SW480 (cell line): ENCODE results near the gene RBM44.

ENCODE experiments used
- DNase-seq: peaks from one replicate; pipeline ENCODE4 v3.0.0-alpha.2; 2016; ENCODE audit warnings: low spot score

RBM44 gene

DNA sequence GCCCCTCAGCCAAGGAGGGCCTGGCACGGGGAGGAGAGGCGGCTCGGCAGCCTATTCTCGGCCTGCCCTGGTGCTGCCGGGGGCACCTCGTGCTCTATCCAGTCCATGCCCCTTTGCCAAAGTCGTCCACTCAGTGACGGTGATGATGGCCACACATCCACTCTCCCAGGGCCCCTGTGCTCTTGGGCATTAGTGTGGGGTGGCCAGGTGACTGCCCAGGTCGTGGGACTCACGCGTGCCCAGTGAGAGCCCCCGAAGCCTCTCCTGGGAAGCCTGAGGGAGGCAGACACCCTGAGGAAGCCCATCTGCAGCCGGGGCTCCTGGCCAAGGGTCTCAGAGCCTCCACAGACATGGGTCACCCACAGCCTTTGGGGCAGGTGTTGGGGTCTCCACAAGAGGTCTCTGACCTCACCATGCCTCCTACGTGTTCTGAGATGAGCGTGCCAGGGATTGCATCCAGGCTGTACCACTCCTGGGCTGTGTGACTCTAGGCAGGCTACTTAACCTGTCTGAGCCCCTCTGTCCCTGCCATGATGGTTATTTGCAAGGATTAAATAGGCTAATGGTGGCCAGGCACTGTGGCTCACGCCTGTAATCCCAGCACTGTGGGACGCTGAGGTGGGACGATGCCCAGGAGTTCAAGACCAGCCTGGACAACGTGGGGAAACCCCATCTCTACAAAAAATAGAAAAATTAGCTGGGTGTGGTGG is 73.8 kb downstream of the RBM44 start:
- no peak for DNase-seq

DNA sequence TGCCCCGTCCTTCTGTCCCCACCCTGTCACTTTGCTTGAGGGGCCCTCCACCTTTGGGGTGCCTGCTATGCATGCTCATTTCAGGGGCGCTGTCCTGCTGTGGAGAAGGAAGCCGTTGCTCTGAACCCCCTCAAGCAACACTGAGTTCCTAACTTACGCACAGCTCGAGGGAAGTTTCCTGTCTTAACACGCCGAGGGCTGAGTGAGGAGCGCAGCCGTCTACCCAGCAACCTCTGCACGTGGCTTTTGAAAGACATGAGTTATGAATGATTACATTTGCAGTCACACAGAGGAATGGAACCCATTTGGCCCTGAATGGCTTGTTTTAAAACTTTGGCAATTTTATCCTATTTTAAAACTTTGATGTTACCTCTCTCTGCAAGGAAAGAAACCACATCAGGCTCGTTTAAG is 74.8 kb downstream of the RBM44 start:
- no peak for DNase-seq

DNA sequence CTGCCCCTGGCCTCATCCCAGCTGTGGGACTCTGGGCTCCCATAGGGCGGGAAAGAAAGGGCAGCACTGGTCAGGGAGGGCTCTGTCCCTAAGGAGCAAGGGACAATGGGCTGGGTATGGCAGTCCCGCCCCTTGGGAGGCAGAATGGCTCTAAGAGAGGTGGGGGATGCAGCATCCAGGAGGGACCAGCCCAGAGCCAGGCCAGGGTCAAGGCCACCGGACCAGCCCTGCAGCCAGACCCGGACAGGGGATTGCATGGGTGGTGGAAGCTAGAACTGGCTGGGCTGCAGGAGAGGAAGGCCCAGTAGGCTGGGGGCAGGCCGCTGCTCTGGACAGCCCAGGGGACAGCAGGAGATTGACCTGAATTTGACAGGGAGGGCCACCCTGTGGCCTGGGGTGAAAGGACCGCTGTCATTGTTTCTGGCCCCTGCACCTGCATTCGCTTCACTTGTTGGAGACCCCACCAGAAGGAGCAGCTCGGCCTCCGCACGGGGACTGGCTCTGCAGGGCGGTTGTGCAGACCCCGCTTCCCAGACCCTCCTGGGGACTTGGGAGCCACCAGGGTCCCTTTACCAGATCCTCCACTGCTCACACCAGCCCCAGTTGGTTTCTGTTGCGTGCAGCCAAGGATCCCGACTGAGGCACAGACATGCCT is 75.4 kb downstream of the RBM44 start:
- no peak for DNase-seq

DNA sequence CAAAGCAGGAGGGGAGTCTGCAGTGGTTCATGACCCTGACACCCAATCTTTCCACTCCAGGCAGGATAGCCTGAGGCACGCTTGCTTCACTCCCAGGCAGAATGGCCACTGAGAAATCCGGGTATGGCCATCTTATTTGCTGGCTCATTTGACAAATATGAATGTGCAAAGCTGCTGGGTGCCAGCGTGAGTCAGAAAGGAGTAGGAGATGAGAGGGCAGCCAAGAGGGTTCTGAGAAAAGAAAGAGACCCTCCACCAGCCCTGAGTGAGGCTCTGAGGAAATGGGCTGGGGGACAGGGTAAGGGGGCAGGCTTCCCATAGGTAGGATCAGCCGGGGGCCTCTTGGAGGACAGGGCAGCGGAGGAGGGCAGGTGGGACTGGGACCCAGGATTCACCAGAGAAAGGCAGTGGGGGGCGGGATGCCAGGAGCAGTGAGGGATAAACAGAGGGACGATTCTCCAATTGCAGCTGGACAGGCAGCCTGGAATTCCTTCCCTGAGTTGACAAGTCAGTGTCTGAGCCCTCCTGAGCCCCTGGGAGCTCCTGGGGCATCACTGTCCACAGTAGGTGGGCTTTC is 76.1 kb downstream of the RBM44 start:
- DNase-seq, result no peak

DNA sequence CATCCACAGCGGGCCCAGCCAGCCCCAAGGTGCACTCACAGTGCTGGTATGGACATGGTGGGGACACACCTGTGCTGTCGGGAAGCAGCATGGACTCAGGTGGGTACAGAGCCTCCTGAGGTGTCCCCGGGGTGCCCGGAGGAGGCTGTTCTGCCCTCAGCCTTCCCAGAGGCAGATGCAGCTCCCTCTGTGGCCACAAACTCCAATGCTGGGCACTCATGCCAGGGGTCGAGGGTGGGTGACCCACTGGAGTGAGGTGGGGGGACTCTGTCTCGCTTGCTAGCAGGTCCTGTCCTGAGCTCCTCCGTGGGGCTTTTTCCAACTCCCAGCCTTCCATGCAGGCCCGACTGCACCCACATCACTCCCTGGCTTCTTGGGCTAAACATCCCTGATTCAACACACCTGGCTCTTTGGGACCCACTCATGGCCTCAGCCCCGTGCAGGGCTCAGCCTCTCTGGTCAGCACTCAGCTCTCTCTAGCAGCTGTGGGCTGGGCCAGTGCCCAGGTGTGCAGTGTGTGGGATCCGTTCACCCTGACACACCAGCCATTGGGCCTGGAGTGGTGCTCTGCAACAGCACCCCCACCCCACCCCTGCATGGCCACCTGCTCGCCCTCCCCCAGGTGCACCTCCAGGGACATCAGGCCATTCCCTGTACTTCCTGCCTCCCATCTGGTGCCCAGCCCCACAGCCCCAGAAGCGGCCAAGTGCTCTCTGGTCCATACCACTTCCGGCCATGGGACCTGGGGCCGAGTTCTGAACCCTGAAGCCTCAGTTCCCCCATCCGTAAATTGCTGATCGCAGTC is 76.9 kb downstream of the RBM44 start:
- no peak for DNase-seq

DNA sequence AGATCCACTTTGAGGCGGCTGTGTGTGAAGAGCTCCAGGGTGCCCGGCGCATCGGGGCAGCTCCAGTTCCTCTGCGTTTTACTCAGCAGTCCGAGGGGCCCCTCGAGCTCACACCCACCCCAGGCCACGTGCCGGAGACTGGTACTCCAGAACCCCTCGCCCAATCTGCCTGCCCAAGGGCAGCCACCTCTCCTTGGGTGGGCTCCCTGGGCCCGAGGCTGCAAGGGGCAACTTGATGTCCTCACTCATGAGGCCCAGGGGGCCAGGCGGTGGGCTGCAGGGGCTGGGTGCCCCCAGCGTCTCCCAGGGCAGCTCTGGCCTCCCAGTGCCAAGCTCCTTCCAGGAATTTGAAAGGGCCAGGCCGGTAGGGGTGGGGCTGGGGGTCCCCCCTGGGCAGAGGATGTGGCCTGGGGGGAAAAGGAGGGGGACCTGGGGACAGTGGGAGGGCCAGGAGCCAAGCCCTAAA is 77.5 kb downstream of the RBM44 start:
- DNase-seq, result no peak

DNA sequence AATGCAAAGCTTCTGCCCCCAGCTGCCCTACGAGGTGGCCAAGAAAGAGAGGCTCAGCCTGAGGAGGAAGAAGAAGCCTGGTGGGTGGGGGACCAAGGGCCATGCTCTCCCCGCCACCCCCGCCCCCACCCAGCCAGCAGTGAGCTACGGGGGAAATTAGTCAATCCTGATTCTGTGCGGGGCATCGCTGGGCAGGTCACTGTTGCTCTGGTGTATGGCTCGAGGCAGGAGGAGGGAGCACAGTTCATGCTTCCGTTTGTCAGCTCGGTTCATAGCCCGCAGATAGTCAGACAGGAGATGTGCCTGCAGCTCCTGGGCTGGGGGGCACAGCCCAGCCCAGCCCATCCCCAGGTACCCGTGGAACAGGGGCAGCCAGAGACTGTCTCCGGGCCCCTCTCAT is 78.0 kb downstream of the RBM44 start:
- no peak for DNase-seq

DNA sequence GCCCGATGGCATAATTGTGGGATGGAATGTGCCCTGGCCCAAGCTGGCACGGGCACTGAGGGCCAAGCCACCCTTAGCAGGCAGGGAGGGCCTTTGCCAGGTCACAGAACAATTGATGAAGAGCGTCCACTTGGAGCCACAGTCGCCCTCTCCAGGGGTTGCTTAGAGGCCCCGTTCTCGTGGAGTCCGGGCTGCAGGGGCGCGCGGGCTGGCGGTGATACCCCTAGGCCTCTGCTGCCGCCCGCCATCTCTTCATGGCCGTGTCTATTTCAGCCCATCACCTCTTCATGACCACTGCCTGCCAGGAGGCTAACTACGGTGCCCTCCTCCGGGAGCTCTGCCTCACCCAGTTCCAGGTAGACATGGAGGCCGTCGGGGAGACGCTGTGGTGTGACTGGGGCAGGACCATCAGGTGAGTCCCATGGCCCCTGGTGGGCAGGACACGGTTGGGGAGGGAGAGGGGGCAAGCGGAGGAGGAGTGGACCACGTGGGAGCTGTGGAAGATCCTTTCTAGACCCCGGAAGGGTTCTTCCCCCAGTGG is 78.4 kb downstream of the RBM44 start:
- DNase-seq, result no peak

DNA sequence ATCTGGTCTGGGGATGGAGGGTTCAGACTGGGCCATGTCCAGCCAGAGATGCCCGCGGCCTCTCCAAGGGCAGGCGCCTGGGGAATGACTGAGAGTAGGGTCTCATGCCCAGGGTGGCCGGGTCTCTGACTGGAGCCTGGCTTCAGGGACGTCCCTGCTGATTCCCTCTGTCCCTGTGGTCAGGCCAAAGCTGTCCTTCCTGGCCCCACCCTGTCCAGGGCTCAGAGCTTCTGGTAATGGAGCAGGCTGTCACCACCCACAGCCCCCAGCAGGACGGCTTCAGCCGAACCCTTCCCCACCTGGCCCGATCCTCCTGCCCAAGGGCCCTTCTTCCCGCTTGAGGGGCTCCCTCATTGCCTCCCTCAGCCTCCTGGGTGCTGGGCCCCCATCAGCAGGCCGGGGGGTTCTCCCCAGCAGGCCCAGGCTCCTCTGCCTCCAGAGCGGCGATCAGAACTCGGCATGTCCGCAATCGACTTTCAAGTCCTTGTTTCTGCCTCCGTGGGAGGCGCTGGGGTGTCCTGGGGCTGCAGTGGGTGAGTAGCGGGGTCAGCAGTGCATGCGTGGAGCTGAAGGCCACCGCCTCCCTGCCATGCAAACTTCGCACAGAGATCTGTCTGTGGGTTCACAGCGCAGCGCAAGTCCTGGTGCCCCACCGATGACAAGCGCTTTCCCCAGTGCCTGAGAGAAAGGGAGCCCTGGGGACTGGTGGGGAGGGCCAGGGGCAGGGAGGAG is 79.2 kb downstream of the RBM44 start:
- no peak for DNase-seq

DNA sequence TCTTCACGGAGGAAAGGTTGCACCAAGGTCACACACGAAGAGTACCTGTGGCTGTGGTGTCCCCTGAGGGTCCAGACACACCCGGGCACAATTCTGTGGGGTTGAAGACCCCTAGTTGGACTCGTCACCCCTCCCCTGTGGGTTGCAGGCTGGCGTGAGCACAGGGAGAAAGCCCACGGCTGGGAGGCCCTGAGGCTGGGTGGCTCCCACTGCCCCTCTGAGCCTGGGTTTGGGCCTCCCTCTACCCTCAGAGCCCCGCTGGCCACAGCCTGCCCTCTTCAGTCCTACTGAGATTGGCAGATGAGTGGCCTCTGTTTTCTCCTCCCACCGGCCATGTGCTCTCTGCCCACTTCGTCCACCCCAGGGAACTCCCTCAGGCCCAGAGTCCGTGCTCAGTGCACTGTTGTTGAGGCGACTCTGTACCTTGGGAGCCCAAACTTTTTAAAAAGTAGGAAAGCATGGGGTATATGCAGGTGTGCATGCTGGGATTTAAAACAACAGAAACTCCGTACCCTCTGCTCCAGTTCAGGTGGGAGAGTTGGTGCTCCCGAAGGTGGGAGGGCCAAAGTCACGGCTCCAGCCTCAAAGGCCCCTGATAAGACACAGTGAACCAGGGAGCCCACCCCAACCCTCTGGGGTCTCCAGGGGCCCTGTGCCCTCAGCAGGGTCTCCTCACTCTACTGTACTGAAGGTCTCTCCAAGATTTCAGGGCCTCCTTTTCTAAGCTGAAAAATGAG is 79.9 kb downstream of the RBM44 start:
- DNase-seq, result no peak

DNA sequence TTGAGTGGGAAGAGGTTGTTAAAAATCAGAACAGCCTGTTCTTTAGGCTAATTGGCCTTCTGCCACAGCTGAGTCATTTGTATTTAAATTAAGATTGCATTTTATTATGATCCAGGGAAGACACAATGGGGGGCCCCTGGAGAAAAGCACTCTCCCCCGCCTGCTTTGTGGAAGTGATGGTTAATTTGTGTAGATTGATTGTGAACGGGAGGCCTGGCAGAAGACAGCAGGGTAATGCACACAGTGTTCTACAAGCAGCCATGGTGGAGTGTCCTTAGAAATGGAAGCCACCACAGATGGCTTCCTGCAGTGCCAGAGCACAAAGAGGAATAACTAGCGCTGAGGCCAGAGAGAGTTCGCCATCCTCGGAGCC is 80.5 kb downstream of the RBM44 start:
- DNase-seq, result no peak

DNA sequence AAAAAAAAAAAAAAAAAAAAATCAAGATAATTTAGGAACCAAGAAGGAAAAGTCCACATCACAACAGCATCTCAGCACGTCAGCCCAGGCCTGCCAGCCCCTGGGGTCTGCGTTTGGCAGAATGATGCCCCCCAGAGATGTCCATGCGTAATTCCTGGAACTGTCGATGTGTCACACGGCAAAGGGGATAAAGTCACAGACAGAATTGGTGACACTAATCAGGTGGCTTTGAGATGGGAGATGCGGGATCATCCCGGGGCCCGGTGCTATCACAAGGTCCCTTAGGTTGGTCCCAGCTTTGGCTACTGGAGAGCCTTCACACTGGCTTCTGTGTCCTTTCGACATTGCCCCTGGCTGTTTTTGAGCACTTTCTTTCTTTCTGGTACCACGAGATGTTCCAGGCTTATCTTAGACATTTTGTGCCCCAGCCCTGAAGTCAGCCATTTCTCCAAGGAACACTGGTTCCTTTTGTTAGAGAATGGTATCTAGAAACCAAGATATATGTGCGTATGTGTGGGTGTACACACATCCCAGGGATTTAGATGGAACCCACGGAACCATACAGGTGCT is 81.5 kb downstream of the RBM44 start:
- no peak for DNase-seq

DNA sequence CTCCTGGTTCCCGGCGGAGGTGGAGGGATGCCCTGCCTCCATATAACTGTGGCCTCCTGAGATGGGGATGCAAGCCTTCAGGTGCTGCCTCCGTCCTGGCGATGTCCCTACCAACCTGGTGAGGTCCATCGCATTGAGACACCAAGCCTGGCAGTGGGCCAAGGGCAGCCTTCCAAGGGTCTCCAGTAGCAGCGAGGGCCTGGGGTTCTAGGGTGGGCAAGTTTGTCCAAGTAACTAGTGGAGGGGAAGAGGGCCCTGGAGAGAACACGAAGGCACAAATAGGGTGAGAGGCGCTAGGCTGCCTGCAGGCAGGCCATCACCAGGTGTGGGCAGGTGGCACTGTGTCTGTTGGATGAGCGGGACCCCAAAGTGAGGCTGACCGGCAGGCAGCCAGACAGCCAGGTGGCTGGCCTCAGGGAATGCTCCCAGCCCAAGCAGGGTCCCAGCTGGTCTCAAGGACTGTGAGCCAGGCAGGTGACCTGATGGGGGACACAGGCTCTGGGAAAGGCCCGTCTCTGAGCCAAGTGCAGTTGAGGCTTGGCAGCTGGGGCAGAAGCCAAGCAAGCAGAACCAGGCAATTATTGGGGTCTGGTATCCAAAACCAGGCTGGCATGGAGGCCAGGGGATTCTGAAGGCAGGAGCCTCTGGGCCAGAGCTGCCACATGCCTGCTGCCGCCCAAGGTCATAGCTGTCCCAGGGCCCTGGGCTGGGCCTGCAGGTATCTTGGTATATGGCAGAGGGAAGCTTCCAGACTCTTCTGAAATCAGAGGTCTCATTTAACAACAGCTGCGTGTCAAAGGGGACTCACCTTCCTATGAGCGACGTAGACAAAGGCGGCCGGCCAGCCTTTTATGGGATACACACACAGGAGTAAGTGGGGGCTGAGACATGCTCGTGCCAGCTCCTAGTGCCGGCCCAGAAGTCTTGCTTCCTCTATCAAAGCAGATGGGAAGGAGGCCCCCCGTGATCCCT is 84.2 kb downstream of the RBM44 start:
- no peak for DNase-seq

DNA sequence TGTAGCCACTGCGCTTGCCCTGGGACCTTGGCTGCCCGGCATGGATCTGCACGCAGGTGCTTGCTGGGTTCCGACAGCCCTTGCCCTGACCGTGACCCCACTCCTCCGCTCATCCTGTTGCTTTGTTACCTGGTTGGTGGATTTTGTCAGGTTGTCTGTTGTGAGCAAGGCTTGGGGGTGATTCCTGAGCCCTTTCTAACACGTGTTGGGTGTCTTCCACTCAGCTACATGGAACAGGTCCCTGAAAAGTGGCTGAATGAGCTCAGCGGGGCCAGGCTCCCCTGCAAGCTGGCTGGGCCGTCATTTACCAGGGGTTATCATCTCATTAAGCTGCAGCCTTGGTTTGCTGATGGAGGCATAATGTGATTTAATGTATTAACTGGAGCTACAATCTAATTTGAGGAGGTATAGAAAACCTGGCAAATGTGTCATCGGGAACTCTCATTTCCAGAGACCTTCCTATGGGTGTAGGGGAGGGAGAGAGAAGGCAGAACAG is 85.4 kb downstream of the RBM44 start:
- DNase-seq, result no peak

DNA sequence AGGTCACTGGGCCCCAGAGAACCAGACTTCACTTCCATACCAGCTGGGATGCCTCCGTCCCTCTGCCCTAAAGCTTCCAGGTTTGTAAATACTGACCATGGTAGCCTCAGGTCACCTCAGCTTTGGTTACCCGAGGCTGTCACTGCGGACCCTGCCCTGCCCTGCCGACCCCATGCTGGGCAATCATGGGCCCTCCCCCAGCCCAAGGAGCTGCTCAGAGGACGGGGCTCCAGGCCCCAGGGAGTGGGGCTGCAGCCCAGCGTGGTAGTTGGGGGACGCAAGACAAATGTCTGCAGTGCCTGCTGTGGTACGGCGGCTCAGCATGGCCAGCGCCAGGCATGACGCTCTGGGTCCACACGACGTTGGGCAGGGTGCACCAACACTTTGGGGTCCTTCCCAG is 86.1 kb downstream of the RBM44 start:
- no peak for DNase-seq

DNA sequence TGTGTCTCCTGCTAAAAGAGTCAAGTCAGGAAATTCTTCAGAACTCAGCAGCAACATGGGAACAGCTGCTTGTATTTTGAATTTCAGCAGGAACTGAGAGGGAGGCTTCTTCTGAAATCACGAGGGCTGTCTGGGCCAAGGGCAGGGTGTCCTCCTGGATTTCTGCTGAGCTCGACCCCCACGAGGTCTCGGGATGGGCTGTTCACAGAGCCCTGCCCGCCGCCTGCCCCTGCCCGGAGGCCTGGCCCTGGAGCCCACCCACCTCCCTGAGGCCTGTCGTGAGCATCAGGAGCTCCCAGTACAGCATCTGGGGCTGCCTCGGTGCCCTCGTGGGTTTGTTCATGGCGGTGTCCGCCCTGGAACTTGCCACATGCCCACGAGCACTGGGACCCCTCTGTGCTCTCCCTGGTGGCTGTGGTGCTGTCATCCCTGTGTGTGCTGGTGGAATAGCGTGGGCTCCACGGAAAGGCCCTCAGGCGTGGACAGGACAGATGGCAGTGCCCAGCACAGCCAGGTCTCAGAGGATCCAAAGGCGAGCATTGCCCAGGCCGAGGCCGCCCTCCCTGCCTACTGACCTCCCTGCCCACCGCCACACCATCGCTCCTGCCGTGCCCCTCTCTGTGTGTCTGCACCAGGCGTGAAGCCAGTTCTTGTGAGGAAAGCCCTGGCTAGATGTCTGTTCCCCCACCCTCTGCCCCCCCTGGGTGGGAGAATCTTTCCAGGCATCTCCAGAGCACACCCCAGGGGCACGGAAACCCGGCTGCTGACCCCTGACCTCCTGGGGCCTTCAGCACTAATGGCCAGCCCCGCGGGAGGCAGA is 86.7 kb downstream of the RBM44 start:
- no peak for DNase-seq

DNA sequence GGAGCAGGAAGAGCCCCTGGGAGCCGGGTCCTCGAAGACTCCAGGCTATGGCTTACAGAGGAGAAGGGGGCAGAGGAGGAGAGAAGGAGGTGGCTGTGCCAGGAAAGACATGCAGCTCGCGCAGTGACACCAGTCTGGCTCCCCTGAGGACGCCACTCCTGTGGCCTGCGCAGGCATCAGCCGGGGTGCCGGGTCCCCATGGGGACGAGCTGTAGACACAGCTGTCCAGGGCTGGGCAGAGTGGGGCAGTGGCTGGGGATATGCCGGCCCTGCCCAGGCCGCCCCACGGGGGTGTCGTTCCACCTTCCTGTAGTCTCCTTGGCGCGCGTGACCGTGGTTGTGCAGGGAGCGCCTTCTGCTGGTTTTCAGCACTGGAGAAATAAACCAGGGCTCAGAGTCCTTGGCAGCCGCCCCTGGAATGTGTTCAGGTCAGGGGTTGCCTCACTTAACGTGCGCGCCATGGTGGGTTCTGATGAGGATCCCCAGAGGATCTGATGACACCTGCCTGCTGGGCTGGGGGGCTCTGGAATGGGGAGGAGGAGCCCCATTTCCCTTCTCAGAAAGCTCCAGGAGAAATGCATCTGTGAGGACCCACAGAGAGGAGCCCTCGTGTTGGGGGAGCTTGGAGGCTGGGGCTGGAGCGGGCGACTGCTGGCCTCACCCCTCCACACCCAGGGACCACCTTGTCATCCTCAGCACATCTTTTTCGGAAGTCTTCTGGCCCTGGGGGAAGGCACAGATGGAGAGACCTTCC is 87.5 kb downstream of the RBM44 start:
- no peak for DNase-seq
